GM18502 (cell line): ENCODE data around the gene EIF4E1B.

Experiments used
- ATAC-seq: cut with Tn5 transposase; IDR thresholded peaks from one replicate; pipeline ENCODE4 v1.9.1; 2021; ENCODE audit warnings: mild to moderate bottlenecking; ENCODE audit not compliant: unreplicated experiment, poor library complexity

EIF4E1B gene

DNA sequence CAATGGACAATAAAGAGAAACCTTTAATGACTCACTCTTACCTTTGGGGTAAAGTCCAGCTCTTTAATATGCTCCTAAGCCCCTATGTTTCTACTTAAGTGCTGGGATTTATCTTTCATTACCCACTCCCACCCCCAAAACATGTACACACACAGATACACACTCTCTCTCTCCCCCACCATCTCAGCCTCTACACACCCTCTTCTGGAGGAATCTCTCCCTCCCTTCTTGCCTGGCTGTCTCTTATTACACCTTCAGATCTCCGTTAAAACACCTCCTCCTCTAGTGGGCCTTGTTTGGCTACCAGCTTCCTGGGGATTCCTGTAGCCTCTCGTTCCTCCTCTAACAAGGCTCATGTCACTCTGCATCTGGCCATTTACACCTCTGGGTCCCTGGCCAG lies 27.4 kb upstream of the EIF4E1B start:
- no peak for ATAC-seq

DNA sequence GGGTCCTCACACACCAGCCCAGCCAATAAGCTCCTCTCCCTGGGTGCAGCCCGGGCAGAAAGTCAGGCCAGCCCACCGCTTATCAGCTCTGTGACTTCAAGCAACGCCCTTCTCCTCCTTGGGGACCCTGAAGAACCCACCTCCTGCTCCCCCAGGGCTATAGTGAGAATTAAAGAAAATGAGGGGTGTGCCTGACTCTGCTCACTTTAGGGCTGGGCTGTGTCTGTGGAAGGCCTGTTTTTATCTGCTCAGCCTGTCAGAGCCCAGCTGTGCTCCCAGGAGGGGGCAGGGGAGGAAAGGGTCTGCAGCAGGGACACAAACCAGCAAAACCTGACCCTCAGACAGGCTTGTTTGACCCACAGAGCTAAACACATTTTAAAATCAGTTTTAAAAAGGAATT lies 24.4 kb upstream of the EIF4E1B start:
- no peak for ATAC-seq

DNA sequence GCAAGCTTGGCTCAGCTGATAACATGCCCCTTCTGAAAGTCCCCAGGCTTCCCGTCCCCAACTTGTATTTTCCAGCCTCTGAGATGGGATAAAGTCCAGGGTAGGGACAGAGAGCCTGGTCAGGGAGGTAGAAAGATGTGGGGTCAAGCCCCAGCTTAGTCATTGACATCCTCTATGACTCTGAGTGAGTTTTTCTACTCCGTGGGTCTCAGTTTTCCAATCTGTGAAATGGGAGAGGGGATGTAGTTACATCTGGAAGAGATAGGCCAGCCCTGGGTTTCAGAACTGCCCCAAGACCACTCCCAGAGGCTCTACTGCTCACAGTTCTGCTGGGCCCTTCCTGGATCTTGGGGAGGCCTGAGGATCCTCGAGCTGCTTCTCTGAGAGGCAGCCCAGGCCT lies 23.6 kb upstream of the EIF4E1B start:
- no peak for ATAC-seq

DNA sequence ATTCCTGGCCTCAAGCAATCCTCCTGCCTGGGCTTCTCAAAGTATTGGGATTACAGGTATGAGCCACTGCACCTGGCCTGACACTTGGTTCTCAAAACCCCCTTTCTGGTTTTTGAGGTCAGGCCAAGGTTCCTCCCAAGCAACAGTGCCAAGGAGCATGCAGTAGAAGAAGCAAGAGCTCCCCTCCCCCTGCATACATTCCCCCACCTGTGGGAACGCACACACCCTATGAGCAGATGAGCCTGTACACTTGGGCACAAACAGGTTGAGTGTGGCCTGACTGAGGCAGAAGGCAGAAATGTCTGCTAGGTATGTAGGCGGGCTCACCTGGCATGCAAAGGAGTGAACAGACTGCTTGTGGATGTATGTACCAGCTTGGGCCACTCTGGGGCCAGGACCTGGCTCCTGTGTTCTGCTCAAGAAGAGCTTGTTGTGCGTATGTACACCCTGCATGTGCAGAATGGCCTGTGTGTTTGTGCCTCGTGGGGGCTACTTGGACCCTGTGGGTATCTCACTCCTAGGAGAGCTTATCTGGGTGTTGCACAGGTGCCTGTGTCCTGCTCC lies 22.3 kb upstream of the EIF4E1B start:
- no peak for ATAC-seq

DNA sequence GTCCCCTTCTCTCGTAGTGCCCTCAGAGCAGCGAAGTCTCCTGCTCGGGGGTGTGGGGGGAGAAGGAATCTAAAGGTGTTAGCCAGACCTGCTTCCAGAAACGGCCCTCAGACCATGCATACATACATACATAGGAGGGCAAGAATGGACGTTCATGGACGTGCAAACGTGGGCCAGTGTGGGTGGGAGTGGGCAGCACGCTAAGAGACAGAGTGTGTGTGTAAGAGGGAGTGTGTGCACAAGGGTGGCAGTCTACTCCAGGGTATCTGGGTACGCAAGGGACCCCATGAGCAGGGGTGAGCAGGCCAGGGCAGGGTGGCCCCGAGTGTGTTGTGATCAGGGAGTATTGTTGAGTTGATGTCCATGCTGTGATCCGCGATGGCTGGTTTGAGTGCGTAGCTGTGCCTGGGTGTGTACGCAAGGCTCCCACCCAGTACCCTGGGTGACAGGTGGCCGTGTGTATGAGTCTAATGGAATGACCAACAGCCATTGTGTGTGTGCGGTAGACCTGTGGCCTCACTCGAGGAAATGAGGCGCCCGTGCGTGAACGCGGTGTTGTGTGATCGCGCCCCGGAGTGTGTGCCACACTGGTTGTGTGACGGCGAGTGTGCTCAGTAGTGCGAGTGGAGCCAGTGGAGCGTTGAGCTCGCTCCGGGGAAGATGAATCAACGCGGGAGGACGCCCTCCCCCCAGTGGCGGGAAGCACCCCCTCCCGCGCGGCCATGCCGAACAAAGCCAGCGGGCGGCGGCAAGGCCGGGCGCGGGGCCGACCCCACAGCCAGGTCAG lies 21.3 kb upstream of the EIF4E1B start:
- peak; percentile 30 for ATAC-seq

DNA sequence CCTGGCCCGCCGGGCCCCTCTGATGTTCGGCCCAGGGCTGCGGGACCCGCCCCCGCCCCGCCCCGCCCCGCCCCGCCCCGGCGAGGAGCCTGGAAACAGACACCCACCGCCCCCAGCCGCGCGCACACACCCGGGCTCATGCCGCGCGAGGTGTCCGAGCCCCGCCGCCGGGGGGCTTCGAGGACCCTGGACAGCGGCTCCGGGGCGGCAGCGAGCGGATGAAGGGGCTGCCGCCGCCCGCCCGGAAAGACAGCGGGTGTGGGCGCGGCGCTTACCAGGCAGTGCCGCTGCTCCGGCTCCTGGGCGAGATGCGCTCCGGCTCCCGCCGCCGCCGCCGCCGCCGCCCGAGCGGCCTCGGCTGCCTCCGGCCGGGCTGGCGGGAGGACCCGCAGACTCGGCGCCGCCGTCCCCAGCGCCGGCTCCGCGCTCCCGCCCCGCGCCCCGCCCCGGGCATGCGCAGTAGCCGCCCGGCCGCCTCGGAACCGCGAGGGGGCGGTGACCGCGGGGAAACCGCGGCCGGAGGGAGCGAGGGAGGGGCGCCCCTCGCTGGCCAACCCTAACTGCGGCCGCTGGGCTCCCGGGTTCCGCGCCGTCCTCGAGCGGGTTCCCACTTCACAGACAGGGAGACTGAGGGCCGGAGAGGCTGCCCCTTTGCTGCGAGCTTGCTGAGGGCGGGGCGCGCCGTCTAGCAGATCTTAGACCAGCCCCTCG lies 20.6 kb upstream of the EIF4E1B start, which contains the start of gene GPRIN1:
TSS of gene GPRIN1 (minus strand) at position 433 of the 711 bp plus-strand sequence. CDS start 10,322 bp downstream, outside the sequence.
- ATAC-seq: peak; percentile 74

DNA sequence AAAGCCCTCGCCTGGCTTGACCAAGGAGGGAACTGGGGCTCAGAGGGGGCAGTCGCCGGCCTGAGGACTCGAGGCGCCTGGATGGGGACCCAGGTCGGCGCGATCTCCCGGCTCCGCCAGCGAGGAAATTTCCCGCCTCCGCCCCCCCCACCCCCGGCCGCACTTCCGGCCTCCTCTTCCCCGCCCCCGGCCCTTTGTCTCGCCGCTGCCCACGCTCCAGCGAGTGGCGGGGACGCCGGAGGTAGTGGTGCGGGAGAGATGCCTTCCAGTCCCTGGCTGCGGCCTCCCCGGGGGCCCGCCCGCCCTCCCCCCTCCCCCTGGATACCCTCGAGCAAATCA lies 20.1 kb upstream of the EIF4E1B start:
- peak; percentile 1 for ATAC-seq

DNA sequence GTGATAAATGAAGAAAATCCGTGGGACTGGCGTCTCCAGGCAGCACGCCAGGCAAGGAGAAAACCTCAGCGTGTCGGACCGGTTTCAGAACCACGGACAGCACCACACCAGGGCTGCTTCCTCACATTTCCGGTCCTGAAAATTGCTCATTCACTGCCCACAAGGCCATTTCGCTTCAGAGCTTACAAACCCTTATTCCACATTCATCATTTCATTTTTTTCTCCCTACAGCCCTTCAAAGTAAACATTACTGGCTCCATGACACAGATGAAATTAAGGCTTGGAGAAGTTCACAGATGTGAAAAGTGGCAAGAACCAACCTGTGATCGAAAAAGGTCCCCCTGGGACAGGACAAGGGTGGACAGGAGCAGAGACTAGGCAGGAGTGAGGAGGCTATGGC lies 19.0 kb upstream of the EIF4E1B start:
- no peak for ATAC-seq

DNA sequence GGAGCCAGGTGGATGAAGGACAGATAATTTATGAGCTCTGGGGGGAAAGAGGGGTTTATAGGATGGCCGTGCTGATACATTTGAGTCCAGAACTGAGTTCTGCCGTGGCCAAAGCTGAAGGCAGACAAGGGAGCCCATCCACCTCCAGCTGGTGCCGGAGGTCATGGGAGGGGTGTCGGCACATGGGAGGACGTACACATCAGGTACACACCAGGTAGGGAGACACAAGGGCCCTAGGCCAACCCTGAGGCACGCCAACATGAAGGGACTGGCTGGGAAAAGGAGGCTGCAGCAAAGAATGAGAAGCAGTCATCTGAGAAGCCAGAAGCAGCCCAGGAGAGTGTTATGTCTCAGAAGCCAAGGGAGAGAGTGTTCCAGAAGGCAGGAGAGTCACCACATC lies 18.5 kb upstream of the EIF4E1B start:
- no peak for ATAC-seq

DNA sequence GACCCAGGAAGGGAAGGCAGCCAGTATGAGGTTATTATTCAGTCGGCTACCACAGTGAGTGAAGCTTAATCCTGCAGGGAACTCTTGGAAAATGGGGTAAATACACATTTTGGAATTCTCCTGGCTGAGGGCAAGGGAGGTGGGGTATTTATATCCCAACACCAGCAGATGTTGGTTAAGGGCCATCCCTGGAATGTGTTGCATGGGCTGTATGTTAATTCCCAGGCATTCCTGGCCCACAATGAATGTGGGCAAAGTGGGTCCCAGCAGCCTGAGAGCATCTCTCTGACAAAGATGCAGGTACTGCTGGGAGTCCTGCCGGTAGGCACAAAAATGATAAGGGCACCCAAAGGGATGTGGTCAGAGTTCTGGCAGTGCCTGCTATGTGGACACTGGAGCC lies 17.6 kb upstream of the EIF4E1B start:
- no peak for ATAC-seq

DNA sequence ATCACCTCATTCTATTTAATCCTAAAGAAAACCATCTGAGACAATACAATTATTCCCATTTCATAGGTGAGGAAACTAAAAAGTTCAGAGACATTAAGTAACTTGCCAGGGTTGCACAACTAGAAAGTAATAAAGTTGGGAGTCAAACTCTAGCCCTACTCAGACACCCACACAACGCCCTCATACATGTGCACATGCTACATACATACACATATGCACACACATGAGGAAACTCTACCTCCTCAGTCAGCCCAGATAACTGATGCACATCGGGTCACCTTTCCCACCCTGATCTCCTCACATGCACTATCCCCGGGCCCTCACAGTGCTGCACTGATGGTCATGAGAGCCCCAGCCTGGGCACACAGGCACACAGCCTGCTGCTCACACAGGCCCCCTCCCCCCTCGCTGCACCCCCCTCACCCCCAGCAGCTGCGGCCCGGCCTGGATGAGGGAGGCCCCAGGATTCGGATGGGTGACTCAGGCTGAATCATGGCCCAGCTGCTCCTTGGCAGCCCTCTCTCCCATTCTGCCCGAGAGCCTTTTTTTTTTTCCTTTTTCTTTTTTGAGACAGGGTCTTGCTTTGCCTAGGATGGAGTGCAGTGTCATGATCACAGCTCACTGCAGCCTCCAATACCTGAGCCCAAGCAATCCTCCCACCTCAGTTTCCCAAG lies 15.5 kb upstream of the EIF4E1B start:
- ATAC-seq: no peak

DNA sequence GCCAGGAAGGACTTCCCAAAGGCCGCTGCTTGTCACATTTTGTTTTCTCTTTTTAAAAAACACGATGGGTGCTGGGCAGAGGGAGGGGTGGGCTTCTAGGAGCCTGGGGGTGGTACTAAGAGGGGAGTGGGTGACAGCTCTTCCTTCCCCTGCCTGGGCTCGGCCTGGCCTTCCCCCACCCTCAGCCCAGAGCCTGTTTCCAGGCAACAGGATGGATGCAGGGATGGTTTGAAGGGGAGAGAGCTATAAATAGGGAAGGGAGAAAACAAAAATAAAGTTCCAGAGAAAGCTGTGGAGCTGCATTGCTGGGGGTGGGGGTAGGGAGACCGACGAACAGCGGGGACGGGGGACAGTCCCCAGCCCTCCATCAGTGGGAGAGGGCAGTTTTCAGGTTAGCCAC lies 14.0 kb upstream of the EIF4E1B start:
- no peak for ATAC-seq

DNA sequence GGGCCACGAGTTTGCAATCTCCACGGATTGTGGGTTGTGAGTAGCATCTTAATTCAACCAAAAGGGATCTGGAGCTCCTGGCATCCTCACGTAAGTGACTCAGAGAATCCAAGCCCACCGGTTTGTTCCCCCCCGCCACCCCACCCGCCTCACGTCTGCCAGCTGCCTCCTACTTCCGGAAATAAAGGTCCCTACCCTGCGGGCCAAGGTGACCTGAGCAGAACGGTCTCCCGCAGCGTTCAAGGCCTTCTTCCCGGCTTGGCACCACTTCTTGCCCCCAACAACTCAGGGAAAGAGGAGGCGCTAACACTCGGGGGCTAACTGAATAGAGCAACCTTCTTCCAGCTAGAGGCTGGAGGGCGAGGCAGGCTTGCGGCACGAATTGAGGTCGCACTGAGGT lies 11.7 kb upstream of the EIF4E1B start:
- no peak for ATAC-seq

DNA sequence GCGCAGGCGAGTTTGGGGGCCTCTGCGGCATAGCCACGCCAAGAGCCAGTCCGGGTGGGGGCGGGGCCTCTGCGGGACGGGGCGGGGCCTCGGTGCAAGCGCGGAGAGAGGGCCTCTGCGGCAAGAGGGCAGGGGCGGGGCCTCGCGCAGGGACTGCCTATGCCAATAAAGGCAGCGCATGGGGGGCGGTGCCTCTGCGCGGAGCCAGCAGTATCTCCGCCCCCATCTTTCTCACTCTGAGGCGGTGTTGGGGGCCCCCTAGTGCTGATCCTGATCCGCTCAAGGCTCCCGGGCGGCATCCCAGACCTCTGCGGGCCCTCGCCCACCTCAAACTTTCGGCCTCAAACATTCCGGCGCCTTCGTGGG lies 11.3 kb upstream of the EIF4E1B start:
- peak; percentile 82 for ATAC-seq

DNA sequence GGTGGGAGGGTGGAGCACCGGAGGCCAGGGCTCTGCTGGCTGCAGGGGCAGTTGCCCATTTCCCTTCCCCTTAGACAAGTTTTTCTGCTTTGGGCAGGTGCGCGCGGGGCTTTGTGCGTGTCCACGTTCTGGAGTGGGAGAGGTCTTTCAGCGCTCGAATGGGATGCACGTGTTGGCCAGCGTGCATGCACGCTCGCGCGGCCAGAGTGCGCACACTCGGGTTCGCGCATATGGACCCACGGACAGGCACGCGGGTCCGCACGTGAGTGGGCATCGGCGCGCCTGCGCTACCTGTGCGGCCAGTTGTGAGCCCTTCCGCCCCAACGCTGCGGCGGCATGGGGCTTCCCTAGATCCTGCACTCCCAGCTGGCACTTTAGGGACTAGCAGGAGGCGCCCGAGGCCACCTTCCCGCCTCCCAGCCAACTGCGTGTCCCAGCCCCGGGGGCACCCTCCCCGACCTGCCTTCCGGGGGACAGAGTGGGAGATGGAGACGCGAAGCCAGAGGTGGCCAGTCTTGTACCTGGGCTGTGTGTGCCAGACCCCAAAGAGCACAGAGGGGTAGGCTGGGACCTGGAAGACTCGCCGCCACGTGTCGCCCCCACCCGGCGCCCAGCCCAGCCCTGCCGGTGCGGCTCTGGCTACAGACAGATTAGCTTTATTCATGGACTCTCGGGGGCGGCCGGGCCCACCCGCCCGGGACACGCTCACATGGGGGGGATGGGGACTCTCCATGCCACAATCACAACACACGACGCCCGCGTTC lies 10.7 kb upstream of the EIF4E1B start:
- no peak for ATAC-seq

DNA sequence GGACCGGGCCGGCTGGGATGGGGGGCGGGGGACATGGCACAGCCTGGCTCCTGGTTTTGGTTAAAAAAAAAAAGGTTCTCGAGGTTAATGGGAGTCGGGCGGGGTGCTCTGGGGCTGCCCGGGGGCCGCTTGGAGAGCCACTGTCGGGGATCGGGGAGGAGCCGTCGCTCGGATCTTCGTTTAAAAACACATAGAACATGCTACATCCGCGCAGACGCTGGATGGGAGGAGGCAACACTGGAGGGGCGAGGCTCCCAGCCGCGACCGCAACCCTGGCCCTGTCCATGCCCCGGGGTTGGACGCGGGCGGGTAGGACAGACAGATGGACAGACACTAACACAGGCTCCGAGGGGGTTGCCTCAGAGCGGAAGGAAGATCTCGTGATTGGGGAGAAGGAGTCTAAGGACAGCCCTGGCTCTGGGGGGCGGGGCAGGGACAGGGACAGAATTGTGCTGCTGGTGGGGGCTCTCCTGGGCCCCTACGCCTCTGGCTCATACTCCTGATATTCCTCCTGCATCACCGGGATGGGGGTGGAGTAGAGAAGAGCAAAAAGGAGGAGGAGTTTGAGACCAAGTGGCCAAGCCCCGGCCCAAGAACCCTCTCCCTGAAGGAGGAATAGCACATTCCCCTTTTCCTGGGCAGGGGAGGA lies 10.0 kb upstream of the EIF4E1B start:
- ATAC-seq: no peak

DNA sequence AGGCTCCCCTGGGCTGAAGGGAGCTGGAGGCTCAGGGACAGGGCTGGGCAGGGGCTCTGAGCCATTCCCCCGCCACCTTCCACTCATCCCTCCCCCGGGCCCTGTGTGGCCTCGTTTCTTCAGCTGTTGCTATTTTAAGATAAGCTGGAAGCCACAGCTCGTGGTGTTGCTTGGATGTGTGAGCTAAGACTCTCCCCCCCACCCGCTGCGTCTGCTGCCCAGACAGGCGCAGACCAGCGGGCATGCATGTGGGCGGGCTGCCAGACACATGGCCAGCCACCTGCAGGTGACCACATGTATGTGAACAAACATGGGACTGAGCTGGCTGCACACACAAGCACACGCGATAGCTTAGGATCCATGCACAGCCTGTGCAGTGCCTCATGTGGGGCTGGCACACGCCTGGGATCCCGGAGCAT lies 8.8 kb upstream of the EIF4E1B start:
- no peak for ATAC-seq

DNA sequence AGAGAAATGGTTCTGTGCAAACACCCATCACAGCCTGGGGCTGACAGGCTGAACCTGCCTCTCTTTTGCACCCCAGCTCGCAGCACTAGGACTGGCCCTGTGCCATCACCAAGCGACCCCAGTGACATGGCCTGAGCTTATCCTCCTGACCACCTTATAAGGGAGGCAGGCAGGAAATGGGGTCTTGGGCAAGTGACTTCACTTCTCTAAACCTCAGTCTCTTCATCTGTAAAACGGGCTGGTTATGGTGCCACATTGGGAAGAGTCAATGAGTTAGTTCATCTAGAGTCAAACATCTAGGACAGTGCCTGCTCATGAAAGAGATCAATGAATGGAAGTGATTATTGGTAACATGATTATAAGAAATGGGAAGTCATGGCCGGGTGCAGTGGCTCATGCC lies 6.3 kb upstream of the EIF4E1B start:
- no peak for ATAC-seq

DNA sequence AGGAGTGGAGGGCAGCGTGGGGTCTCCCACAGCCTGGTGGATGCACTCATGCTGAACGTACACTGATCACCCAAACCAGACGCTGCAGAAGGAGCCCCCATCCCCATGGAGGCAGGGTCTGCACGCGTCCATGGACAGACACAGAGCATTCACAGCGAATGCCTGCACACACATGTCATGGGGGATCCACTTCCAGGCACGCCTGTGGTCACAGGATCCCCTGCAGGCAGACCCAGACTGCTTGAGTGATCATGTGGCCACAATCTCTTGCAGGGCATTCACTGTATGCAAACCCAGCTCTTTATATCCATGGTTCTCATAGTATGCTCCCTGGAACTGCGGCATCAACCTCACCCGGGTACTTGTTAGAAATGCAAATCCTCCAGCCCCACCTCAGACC lies 5.5 kb upstream of the EIF4E1B start:
- no peak for ATAC-seq

DNA sequence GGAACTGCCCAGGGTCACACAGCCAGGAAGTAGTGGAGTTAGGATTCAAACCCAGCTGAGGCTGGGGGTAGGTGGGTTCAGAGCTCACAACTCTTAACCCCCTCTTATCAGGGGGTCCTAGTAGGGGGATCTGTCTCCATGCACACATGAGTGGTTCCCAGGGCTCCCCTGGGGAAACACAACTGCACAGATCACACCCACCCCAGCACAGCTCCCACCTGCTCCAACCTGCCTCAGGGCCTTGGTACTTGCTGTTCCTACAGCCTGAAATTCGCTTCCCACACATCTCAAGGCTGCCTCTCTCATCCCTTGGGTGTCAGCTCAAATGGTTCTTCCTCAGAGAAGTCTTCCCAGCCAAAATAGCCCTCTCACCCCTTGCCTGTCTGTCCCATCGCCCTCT lies 5.0 kb upstream of the EIF4E1B start:
- ATAC-seq: no peak
